GM10266 (cell line): ENCODE data around the gene CD37.
A peak's percentile ranks its signal among the peaks of the same experiment; 100 is the strongest.

ENCODE experiments used
- DNase-seq: peaks from one replicate; pipeline ENCODE4 v3.0.0; 2012; ENCODE audit errors: extremely low spot score
- CTCF ChIP-seq: IDR thresholded peaks from 2 replicates; pipeline ENCODE4 v1.5.1; 2012; ENCODE audit warnings: mild to moderate bottlenecking, low read depth; ENCODE audit not compliant: control insufficient read depth, insufficient read depth; ENCODE audit errors: missing control alignments

The CD37 gene

GRCh38 chr19:49338691-49339300 lies 3.6 kb downstream of the CD37 start:
- DNase-seq, result no peak
- no peak for TF ChIP-seq CTCF

- DNase-seq, result no peak
- TF ChIP-seq CTCF, result no peak
These were observed 4.3 kb downstream of the CD37 start for GRCh38 chr19:49339301-49340068.

- no peak for TF ChIP-seq CTCF
- peak; percentile 97 for DNase-seq
These were observed 5.1 kb downstream of the CD37 start for GRCh38 chr19:49340069-49340864.

GRCh38 chr19:49340865-49341718 lies 5.9 kb downstream of the CD37 start:
- TF ChIP-seq CTCF, result no peak
- no peak for DNase-seq

- no peak for TF ChIP-seq CTCF
- DNase-seq, result no peak
These were observed 7.1 kb downstream of the CD37 start for GRCh38 chr19:49342291-49342721.

GRCh38 chr19:49343123-49343522 lies 7.9 kb downstream of the CD37 start:
- TF ChIP-seq CTCF, result no peak
- DNase-seq, result no peak
